PC-3 (cell line): ENCODE data around the gene WHRN.

Experiments
- EZH2 ChIP-seq: fragments of 300-600 bp; sonication (generic); IDR thresholded peaks from one replicate; pipeline ENCODE4 v1.6.1; 2017; ENCODE audit warnings: antibody characterized with exemption, mild to moderate bottlenecking, low read length; ENCODE audit not compliant: unreplicated experiment
- EZH2phosphoT487 ChIP-seq: fragments of 300-600 bp; sonication (generic); IDR thresholded peaks from 2 replicates; pipeline ENCODE4 v1.6.1; 2018; ENCODE audit warnings: mild to moderate bottlenecking, antibody characterized with exemption, low read length, borderline replicate concordance
- TF ChIP-seq, protein P1 (sequence below): fragments of 300-600 bp; sonication (generic); conservative IDR thresholded peaks from 2 replicates; pipeline ENCODE4 v1.5.1; 2017; ENCODE audit warnings: antibody characterized with exemption, low read depth, mild to moderate bottlenecking, low read length

DNA sequence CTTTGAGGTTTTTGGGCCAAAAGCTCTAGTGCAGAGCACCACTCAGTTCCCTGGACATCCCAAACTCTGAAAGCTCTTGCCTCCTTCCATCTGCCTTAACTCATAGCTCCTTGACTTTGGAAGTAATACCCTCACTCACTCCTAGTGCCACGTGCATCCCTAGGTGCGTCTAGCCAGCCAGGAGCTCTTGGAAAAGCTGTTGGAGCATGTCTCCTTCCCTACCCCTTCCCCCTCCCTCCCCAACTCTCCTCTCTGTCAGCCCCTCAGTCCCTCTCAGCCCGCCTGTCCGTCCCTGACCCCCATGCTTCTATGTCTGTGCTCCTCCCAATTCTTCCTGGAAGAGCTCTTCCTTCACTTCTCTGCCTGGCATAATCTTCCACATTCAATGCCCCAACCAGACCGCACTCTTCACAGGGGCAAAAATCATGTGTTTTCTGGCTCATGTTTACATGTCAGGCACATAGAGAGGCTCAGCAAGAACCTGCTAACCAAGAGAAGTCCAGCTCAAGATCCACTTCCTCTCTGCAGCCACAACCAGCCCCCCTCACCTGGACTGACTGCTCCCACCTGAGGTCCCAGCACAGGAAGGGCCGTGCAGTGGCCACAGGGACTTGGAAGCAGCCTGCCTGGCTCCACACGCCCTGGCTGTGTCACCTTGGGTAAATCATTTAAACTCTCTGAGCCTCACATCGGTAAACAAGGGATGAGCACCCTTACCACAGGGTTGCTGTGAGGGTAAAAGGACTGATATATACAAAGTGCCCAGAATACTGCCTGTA is 58.4 kb downstream of the WHRN start:
- no peak for TF ChIP-seq EZH2phosphoT487
- TF ChIP-seq, protein P1, sequence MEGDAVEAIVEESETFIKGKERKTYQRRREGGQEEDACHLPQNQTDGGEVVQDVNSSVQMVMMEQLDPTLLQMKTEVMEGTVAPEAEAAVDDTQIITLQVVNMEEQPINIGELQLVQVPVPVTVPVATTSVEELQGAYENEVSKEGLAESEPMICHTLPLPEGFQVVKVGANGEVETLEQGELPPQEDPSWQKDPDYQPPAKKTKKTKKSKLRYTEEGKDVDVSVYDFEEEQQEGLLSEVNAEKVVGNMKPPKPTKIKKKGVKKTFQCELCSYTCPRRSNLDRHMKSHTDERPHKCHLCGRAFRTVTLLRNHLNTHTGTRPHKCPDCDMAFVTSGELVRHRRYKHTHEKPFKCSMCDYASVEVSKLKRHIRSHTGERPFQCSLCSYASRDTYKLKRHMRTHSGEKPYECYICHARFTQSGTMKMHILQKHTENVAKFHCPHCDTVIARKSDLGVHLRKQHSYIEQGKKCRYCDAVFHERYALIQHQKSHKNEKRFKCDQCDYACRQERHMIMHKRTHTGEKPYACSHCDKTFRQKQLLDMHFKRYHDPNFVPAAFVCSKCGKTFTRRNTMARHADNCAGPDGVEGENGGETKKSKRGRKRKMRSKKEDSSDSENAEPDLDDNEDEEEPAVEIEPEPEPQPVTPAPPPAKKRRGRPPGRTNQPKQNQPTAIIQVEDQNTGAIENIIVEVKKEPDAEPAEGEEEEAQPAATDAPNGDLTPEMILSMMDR = no peak
- TF ChIP-seq EZH2 = no peak
